Panc1 (cell line): ENCODE results near the gene HADHA. TPM values are rescaled to one million over a fixed set of nuclear protein-coding genes. Genes with fewer than 3 reads are reported as not detected.

Source experiments
- ATAC-seq: fragments of 200-7000 bp; cut with Tn5 transposase; 2 replicates; pipeline ENCODE4 v1.9.1; 2020; ENCODE audit warnings: mild to moderate bottlenecking, moderate library complexity
- BruUV-seq: library from RNA; stranded (reverse); fragments of 400-500 nt; replicated peaks from 2 replicates; lab custom pipeline; 2021; lab: Mats Ljungman, UMichigan
- CTCF ChIA-PET: fragments of 300-600 bp; sonication (Branson Sonifier 250); formaldehyde crosslinking; loops from one replicate; lab custom pipeline; 2022; ENCODE audit warnings: antibody characterized with exemption; lab: Charles Lee
- POLR2A ChIA-PET: fragments of 300-600 bp; sonication (Branson Sonifier 250); formaldehyde crosslinking; loops from one replicate; lab custom pipeline; 2022; ENCODE audit warnings: antibody characterized with exemption; lab: Charles Lee
- DNase-seq: peaks from one replicate; pipeline ENCODE4 v3.0.0-alpha.2; 2010; ENCODE audit warnings: low read depth, low spot score
- H3K27ac ChIP-seq: 2 replicates; pipeline ENCODE4 v1.5.1; 2011; ENCODE audit warnings: mild to moderate bottlenecking, low read length, inconsistent platforms
- H3K27me3 ChIP-seq: fragments of 200-500 bp; sonication (Bioruptor generic); 2 replicates; pipeline ENCODE4 v1.6.0; 2014; ENCODE audit warnings: low read length, inconsistent platforms; ENCODE audit not compliant: control insufficient read depth, insufficient read depth
- H3K36me3 ChIP-seq: fragments of 200-500 bp; sonication (Bioruptor generic); 2 replicates; pipeline ENCODE4 v1.5.1; 2014; ENCODE audit warnings: inconsistent platforms, mild to moderate bottlenecking, low read length, moderate library complexity; ENCODE audit not compliant: control insufficient read depth, insufficient read depth
- H3K4me1 ChIP-seq: 2 replicates; pipeline ENCODE4 v1.5.1; 2011; ENCODE audit warnings: inconsistent platforms, mild to moderate bottlenecking, low read length, moderate library complexity; ENCODE audit not compliant: control insufficient read depth, insufficient read depth
- H3K4me3 ChIP-seq, 2 experiments: 2 replicates each; pipeline ENCODE4 v1.5.1; 2011 to 2012; ENCODE audit warnings: low read depth in 2 of 2, low read length in 2 of 2, mild to moderate bottlenecking in 2 of 2, inconsistent platforms in 1 of 2, moderate library complexity in 1 of 2
- H3K9me3 ChIP-seq: fragments of 200-500 bp; sonication (Bioruptor generic); 2 replicates; pipeline ENCODE4 v1.5.1; 2014; ENCODE audit warnings: low read depth, mild to moderate bottlenecking, inconsistent platforms, low read length, moderate library complexity; ENCODE audit not compliant: control insufficient read depth, insufficient read depth
- POLR2AphosphoS5 ChIP-seq: IDR thresholded peaks from 2 replicates; pipeline ENCODE4 v1.6.1; 2012; ENCODE audit warnings: mild to moderate bottlenecking, low read depth, low read length, moderate library complexity
- SIN3A ChIP-seq: IDR thresholded peaks from 2 replicates; pipeline ENCODE4 v1.6.1; 2012; ENCODE audit warnings: low read depth, mild to moderate bottlenecking, low read length, moderate library complexity, borderline replicate concordance; ENCODE audit not compliant: insufficient read depth
- TCF7L2 ChIP-seq: IDR thresholded peaks from 2 replicates; pipeline ENCODE4 v1.6.1; 2011; ENCODE audit warnings: mild to moderate bottlenecking, low read depth, low read length, inconsistent platforms
- in situ Hi-C: cut with HindIII; loops from 2 replicates; pipeline ENCODE4 v1.10.0; 2016; ENCODE audit warnings: low sequenced_read_pairs, low pct_unique_long_range_greater_than_20kb
- intact Hi-C: fragments of 100-400 bp; cut with micrococcal nuclease; formaldehyde crosslinking; loops from one replicate; pipeline ENCODE4 v1.10.0; 2022; ENCODE audit not compliant: unreplicated experiment
- total RNA-seq: library from RNA; stranded (reverse); gene quantifications from one replicate; pipeline ENCODE4 v1.2.1, GENCODE V29; 2021; ENCODE audit not compliant: unreplicated experiment
- TF ChIP-seq, protein P1 (sequence below): fragments of 450-650 bp; IDR thresholded peaks from 2 replicates; pipeline ENCODE4 v1.5.1; 2017; ENCODE audit warnings: mild to moderate bottlenecking
- TF ChIP-seq, protein P2 (sequence below), 2 experiments: IDR thresholded peaks; 2 replicates each; pipeline ENCODE4 v1.6.1; 2011 to 2012; ENCODE audit warnings: low read depth in 2 of 2, control low read depth in 1 of 2, low read length in 1 of 2, mild to moderate bottlenecking in 1 of 2, moderate library complexity in 1 of 2; ENCODE audit not compliant: insufficient read depth in 1 of 2

Gene HADHA
- total RNA-seq, 1 experiment from 2014 or later, result 148 TPM

DNA sequence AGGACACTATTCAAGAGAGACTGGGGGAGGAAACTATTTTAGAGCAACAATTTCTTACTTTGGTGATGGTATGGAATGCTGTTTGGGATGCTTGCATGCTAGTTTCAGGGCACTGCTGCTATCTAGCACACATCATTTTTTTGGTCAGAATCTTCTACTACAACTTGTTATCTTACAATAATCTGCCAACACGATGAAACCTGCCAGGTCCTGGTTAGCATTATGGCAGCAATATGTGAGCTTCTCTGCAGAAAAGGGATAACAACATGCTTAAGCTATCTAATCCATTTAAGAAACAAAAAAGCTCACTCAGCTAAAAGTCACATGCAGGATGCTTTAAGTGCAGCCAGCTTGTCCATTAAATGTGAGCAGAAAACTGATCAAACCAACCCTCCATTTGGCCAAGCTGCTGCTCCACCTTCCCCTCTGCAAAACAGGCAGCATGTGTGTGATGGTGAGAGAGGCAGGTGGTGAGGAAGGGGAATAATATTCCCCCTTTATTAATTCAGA, 41.4 kb downstream of the HADHA start:
- H3K4me1 ChIP-seq, result no peaks in the 10 kb centered on the region
- no peak overlapping the region for H3K4me3 ChIP-seq
- no peak overlapping the region for H3K27ac ChIP-seq
- ATAC-seq (no peak), DNase-seq (no peak)
- H3K36me3 ChIP-seq, result peaks cover 25% of the 10 kb centered on the region
- no peak for TF ChIP-seq TCF7L2
- TF ChIP-seq, protein P1, sequence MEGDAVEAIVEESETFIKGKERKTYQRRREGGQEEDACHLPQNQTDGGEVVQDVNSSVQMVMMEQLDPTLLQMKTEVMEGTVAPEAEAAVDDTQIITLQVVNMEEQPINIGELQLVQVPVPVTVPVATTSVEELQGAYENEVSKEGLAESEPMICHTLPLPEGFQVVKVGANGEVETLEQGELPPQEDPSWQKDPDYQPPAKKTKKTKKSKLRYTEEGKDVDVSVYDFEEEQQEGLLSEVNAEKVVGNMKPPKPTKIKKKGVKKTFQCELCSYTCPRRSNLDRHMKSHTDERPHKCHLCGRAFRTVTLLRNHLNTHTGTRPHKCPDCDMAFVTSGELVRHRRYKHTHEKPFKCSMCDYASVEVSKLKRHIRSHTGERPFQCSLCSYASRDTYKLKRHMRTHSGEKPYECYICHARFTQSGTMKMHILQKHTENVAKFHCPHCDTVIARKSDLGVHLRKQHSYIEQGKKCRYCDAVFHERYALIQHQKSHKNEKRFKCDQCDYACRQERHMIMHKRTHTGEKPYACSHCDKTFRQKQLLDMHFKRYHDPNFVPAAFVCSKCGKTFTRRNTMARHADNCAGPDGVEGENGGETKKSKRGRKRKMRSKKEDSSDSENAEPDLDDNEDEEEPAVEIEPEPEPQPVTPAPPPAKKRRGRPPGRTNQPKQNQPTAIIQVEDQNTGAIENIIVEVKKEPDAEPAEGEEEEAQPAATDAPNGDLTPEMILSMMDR, result no peak
- TF ChIP-seq POLR2AphosphoS5, result no peak
- TF ChIP-seq, protein P2, sequence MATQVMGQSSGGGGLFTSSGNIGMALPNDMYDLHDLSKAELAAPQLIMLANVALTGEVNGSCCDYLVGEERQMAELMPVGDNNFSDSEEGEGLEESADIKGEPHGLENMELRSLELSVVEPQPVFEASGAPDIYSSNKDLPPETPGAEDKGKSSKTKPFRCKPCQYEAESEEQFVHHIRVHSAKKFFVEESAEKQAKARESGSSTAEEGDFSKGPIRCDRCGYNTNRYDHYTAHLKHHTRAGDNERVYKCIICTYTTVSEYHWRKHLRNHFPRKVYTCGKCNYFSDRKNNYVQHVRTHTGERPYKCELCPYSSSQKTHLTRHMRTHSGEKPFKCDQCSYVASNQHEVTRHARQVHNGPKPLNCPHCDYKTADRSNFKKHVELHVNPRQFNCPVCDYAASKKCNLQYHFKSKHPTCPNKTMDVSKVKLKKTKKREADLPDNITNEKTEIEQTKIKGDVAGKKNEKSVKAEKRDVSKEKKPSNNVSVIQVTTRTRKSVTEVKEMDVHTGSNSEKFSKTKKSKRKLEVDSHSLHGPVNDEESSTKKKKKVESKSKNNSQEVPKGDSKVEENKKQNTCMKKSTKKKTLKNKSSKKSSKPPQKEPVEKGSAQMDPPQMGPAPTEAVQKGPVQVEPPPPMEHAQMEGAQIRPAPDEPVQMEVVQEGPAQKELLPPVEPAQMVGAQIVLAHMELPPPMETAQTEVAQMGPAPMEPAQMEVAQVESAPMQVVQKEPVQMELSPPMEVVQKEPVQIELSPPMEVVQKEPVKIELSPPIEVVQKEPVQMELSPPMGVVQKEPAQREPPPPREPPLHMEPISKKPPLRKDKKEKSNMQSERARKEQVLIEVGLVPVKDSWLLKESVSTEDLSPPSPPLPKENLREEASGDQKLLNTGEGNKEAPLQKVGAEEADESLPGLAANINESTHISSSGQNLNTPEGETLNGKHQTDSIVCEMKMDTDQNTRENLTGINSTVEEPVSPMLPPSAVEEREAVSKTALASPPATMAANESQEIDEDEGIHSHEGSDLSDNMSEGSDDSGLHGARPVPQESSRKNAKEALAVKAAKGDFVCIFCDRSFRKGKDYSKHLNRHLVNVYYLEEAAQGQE (IDR thresholded peaks at IDR 0.05; ENCODE audit: insufficient read depth in 1 of 2, low read depth in 2 of 2, low read length in 1 of 2), result no peak
- TF ChIP-seq SIN3A, result no peak
- in situ Hi-C loops (no loop called here), intact Hi-C loops (no loop called here)
- ChIA-PET POLR2A (no interaction called here), CTCF (interaction anchor here (0.5 kb wide), 1 partner anchor 161 kb away, joined by 3 read pairs; no protein-coding TSS in a partner anchor)
- H3K27me3 ChIP-seq, result no peaks in the 10 kb centered on the region
- H3K9me3 ChIP-seq, result no peaks in the 10 kb centered on the region
- BruUV-seq, result no TSS peak

DNA sequence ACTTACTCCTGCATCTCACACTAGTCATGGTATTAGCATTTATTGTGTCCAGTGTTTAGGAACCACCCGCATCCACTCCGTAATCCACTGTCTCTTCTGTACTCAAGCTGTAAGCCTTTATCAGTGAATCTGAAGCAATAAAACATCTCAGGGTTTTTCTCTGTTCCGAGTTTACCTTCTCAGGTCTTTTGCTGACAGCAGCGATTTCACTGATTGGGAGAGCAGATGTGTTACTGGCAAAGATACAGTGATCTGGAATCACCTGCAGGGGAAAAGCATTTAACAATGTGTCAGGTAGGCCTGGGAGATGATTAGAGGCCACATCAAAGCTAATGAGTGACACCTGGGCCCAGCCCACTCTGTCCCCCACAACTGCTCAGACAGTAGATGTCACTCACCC, 46.9 kb downstream of the HADHA start:
- ChIA-PET POLR2A (no interaction called here), CTCF (no interaction called here)
- no peak overlapping the region for H3K4me3 ChIP-seq
- no peak for TF ChIP-seq TCF7L2
- no peak for TF ChIP-seq POLR2AphosphoS5
- TF ChIP-seq, protein P2 (IDR thresholded peaks at IDR 0.05; ENCODE audit: insufficient read depth in 1 of 2, low read depth in 2 of 2, low read length in 1 of 2), result no peak
- TF ChIP-seq, protein P1, result no peak
- no peak for TF ChIP-seq SIN3A
- H3K27ac ChIP-seq, result no peak overlapping the region
- no peak for DNase-seq
- H3K9me3 ChIP-seq, result no peaks in the 10 kb centered on the region
- H3K36me3 ChIP-seq, result peaks cover 40% of the 10 kb centered on the region
- in situ Hi-C loops, result no loop called here
- no peak for ATAC-seq
- no peaks in the 10 kb centered on the region for H3K4me1 ChIP-seq
- H3K27me3 ChIP-seq, result no peaks in the 10 kb centered on the region
- no TSS peak for BruUV-seq
- intact Hi-C loops, result no loop called here
